T47D (cell line): ENCODE data around the gene KCNMA1.

Source experiments
- DNase-seq, 2 experiments: peaks; one replicate each; pipeline versions ENCODE4 v3.0.0 to v3.0.0-alpha.2; 2011 to 2012; ENCODE audit warnings: low read depth in 1 of 2, low spot score in 1 of 2
- JUND ChIP-seq: IDR thresholded peaks from 2 replicates; pipeline ENCODE4 v1.6.1; 2012; ENCODE audit warnings: low read depth
- in situ Hi-C: cut with HindIII; loops from 2 replicates; pipeline ENCODE4 v1.10.0; 2016; ENCODE audit warnings: low sequenced_read_pairs, low pct_unique_long_range_greater_than_20kb

Gene KCNMA1

GRCh38 chr10:77383861-77384553, 253.6 kb downstream of the KCNMA1 start:
- in situ Hi-C loops = no loop called here
- no peak for TF ChIP-seq JUND
- DNase-seq = no peak

- no peak for DNase-seq
- no peak for TF ChIP-seq JUND
- in situ Hi-C loops = no loop called here
These were observed 255.9 kb downstream of the KCNMA1 start for GRCh38 chr10:77381750-77382149.

- no peak for DNase-seq
- no peak for TF ChIP-seq JUND
- in situ Hi-C loops = no loop called here
These were observed 256.9 kb downstream of the KCNMA1 start for GRCh38 chr10:77380723-77381122.

- in situ Hi-C loops = no loop called here
- TF ChIP-seq JUND = no peak
- DNase-seq = no peak
These were observed 257.4 kb downstream of the KCNMA1 start for GRCh38 chr10:77380191-77380590.

- in situ Hi-C loops = no loop called here
- DNase-seq = peak in 1 of 2 experiments; percentile 81
- no peak for TF ChIP-seq JUND
These were observed 258.9 kb downstream of the KCNMA1 start for GRCh38 chr10:77378366-77379349.

- in situ Hi-C loops = no loop called here
- TF ChIP-seq JUND = no peak
- DNase-seq = peak in 1 of 2 experiments; percentile 79
These were observed 259.8 kb downstream of the KCNMA1 start for GRCh38 chr10:77377678-77378352.

- no peak for TF ChIP-seq JUND
- DNase-seq = peak in 1 of 2 experiments; percentile 85
- in situ Hi-C loops = no loop called here
These were observed 260.6 kb downstream of the KCNMA1 start for GRCh38 chr10:77377034-77377433.

GRCh38 chr10:77374189-77374656, 263.4 kb downstream of the KCNMA1 start:
- in situ Hi-C loops = no loop called here
- DNase-seq = peak in 1 of 2 experiments; percentile 75
- TF ChIP-seq JUND = no peak

GRCh38 chr10:77371848-77372799, 265.5 kb downstream of the KCNMA1 start:
- TF ChIP-seq JUND = peak; percentile 94
- in situ Hi-C loops = no loop called here
- DNase-seq = peak; percentile 49 to 99

GRCh38 chr10:77371421-77371820, 266.2 kb downstream of the KCNMA1 start:
- TF ChIP-seq JUND = no peak
- in situ Hi-C loops = no loop called here
- no peak for DNase-seq

GRCh38 chr10:77368006-77368405, 269.6 kb downstream of the KCNMA1 start:
- no peak for DNase-seq
- in situ Hi-C loops = no loop called here
- TF ChIP-seq JUND = no peak
